Nephron progenitor cell (in vitro differentiated cells): Measurements from ENCODE around the gene NEK5.

Experiments
- DNase-seq: peaks from one replicate; pipeline ENCODE4 v3.0.0; 2021
- H3K27ac Mint-ChIP-seq: 2 replicates; pipeline ENCODE4 v1.8.0; 2021; ENCODE audit warnings: mild to moderate bottlenecking, moderate library complexity, mixed read lengths
- H3K27me3 Mint-ChIP-seq: 2 replicates; pipeline ENCODE4 v1.8.0; 2021; ENCODE audit warnings: mild to moderate bottlenecking, low read depth, mixed read lengths; ENCODE audit not compliant: poor library complexity
- H3K36me3 Mint-ChIP-seq: 2 replicates; pipeline ENCODE4 v1.8.0; 2021; ENCODE audit warnings: low read depth, mixed read lengths
- H3K4me1 Mint-ChIP-seq: 2 replicates; pipeline ENCODE4 v1.8.0; 2021; ENCODE audit warnings: mixed read lengths
- H3K4me3 Mint-ChIP-seq: 2 replicates; pipeline ENCODE4 v1.8.0; 2021; ENCODE audit warnings: mild to moderate bottlenecking, moderate library complexity, mixed read lengths
- H3K9me3 Mint-ChIP-seq: 2 replicates; pipeline ENCODE4 v1.8.0; 2021; ENCODE audit warnings: mild to moderate bottlenecking, moderate library complexity, mixed read lengths
- TF ChIP-seq, protein P1 (sequence below): fragments of 200-600 bp; sonication (generic); IDR thresholded peaks from 2 replicates; pipeline ENCODE4 v1.5.0; 2021; ENCODE audit warnings: antibody characterized with exemption

The NEK5 gene

DNA sequence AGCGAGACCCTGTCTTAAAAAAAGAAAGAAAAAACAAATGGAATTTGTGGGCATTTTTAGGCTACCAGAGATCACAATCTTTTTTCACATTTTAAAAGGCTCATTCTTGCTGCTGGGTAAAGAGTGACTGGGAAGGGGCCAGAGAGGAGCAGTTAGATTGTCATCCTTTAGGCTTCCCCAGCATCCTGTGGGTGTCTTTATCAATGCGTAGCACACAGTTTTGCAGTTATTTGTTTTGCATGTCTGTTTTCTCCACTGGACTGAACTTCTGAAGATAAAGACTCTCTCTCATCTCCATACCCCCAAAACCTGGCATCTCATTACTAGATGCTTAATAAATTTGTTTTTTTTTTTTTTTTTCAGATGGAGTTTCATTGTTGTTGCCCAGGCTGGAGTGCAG, 106.5 kb downstream of the NEK5 start:
- TF ChIP-seq, protein P1, sequence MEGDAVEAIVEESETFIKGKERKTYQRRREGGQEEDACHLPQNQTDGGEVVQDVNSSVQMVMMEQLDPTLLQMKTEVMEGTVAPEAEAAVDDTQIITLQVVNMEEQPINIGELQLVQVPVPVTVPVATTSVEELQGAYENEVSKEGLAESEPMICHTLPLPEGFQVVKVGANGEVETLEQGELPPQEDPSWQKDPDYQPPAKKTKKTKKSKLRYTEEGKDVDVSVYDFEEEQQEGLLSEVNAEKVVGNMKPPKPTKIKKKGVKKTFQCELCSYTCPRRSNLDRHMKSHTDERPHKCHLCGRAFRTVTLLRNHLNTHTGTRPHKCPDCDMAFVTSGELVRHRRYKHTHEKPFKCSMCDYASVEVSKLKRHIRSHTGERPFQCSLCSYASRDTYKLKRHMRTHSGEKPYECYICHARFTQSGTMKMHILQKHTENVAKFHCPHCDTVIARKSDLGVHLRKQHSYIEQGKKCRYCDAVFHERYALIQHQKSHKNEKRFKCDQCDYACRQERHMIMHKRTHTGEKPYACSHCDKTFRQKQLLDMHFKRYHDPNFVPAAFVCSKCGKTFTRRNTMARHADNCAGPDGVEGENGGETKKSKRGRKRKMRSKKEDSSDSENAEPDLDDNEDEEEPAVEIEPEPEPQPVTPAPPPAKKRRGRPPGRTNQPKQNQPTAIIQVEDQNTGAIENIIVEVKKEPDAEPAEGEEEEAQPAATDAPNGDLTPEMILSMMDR = no peak

DNA sequence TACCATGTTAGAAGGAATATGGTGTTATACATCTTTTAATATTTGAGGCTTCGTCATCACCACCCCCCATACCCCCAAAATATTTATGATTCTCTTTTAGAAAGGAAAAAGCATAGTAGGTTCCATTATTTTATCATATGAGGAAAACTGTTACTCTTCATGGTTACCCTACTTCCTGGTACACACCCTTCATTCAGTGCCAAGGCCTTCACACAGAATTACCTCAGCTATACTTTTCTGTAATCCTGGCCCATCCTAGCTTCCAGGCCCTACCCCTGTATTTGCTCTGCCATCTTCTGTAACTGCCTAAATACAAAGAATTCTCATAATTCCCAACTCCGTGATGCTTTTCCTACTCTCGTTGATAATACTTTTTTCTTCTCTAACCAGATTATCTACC, 108.7 kb downstream of the NEK5 start:
- Mint-ChIP-seq H3K36me3 (peaks cover 96% of the 10 kb centered on the region), H3K4me1 (no peaks in the 10 kb centered on the region), H3K9me3 (peaks cover 17% of the 10 kb centered on the region), H3K4me3 (no peak overlapping the region), H3K27ac (no peak overlapping the region), H3K27me3 (no peaks in the 10 kb centered on the region)
- no peak for DNase-seq
- TF ChIP-seq, protein P1 = no peak

More for the DNA sequence above, 106.5 kb downstream of the NEK5 start:
- Mint-ChIP-seq H3K4me3 (no peak overlapping the region), H3K9me3 (peaks cover 29% of the 10 kb centered on the region), H3K36me3 (peaks cover 96% of the 10 kb centered on the region), H3K27ac (no peak overlapping the region), H3K27me3 (no peaks in the 10 kb centered on the region), H3K4me1 (no peaks in the 10 kb centered on the region)
- DNase-seq = no peak

DNA sequence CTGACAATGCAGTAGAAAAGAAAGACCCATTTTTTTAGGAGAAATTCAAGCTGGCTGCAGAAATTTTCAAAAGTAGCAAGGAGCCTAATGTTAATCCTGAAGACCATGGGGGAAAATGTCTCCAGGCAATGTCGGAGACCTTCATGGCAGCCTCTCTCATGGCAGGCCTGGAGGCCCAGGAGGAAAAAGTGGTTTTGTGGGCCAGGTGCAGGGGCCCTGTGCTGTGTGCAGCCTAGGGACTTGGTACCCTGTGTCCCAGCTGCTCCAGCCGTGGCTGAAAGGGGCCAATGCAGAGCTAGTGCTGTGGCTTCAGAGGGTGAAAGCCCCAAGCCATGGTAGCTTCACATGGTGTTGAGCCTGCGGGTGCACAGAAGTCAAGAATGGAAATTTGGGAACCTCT, 112.6 kb downstream of the NEK5 start:
- H3K4me3 Mint-ChIP-seq = no peak overlapping the region
- no peak for DNase-seq
- peaks cover 8% of the 10 kb centered on the region for H3K4me1 Mint-ChIP-seq
- peaks cover under 1% of the 10 kb centered on the region for H3K27me3 Mint-ChIP-seq
- H3K27ac Mint-ChIP-seq = no peak overlapping the region
- TF ChIP-seq, protein P1 = no peak
- H3K9me3 Mint-ChIP-seq = peaks cover 15% of the 10 kb centered on the region
- peaks cover 60% of the 10 kb centered on the region for H3K36me3 Mint-ChIP-seq

DNA sequence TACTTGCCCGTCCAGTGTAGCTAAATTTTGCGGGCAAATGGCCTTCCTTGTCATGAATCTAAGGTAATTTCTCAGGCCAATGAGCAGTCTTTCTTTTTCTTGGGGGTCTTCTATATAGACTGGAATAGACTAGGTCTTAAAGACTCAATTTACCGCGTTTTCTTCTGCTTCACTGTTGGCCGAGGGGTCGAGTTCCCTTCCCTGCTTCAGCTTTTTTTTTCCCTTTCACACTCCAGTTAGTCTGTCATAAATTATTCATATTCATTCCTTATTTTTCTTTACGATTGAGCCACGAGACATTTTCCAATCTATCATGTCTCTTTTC, 116.4 kb downstream of the NEK5 start:
- Mint-ChIP-seq H3K36me3 (peaks cover 31% of the 10 kb centered on the region), H3K4me1 (peaks cover 26% of the 10 kb centered on the region), H3K27ac (peak overlapping the region; percentile 99), H3K27me3 (peaks cover 26% of the 10 kb centered on the region), H3K4me3 (peak overlapping the region; percentile 99), H3K9me3 (peaks cover 12% of the 10 kb centered on the region)
- DNase-seq = no peak
- TF ChIP-seq, protein P1 = no peak

DNA sequence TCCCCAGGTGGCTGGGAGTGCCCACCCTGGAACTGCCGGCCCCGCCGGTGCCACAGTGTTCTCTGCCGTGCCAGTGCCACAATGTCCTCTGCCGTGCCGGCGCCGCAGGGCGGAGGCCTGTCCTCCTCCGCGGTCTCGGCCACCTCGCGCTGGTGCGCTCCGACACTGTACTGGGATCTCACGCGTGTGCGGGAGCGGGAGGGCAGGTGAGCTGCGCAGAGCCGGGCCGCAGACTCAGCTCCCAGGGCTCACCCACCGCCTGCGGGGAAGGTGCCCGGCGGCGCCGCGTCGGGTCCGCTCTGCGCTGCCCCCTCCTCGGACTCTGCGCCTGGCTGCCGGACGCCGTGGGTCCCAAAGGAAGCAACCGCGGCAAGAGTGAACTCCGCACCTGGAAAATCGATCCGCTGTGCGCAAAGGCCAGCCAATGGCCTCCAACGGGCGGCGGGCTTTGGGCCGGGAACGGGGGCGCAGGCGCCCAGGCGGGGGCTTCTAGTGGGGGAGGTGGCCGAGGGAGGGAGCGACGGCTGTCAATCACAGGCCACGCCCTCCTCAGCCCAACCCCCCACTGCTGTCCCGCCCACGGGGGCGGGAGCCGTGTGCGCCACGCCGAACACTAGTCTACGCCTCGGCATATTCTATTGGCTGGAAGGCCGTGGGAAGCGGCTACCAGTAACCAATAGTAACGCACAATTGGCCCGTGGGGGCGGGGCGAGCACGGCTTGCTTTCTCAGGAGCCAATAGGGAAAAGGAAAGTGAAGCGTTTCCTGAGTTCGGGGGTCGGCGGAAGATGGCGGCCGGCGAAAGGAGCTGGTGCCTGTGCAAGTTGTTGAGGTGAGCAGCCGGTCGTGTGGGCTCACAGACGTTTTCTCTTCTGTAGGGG, 117.0 kb downstream of the NEK5 start, which contains the start of gene ALG11:
Gene ALG11, plus strand, starts transcription at position 767 of the 880 bp plus-strand sequence. Its CDS starts 21 bp downstream, at position 788.
- Mint-ChIP-seq H3K4me3 (peak within 1 kb of the TSS; percentile 99), H3K9me3 (peaks cover 11% of the 10 kb centered on the region), H3K4me1 (peaks cover 26% of the 10 kb centered on the region), H3K27ac (peak within 1 kb of the TSS; percentile 99), H3K27me3 (peaks cover 26% of the 10 kb centered on the region), H3K36me3 (peaks cover 25% of the 10 kb centered on the region)
- peak; percentile 100 for DNase-seq
- TF ChIP-seq, protein P1 = no peak
